ENCODE results near the gene ITGA2B. TPM values are rescaled to one million over a fixed set of nuclear protein-coding genes. Genes with fewer than 3 reads are reported as not detected.

Gene ITGA2B
- total and polyA plus RNA-seq, 8 donors, result 3.2 to 10.0 (median 8.0) TPM

DNA sequence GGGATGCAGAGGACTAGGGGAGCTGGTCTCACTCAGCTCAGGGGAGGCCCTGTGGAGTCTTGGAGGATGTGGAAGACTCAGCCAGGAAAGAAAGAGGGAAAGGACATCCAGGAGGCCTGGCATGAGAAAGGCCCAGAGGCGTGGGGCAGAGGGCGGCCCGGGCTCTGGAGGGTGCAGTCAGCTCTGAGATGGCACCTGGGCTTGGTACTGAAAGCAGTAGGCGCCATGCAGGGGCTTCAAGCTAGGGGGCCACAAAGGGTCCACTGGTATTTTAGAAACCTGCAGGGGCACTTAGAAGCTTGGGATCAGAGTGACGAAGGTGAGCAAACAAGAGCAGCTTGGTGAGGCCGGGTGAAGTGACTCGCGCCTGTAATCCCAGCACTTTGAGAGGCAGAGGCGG lies 31.4 kb downstream of the ITGA2B start:
- Histone ChIP-seq H3K27ac (no peak overlapping the region), H3K36me3 (peaks cover 0 to 5% of the 10 kb centered on the region in 2 donors), H3K9me3 (no peaks in the 10 kb centered on the region), H3K4me3 (no peak overlapping the region), H3K27me3 (peaks cover 0 to 40% of the 10 kb centered on the region in 2 donors), H3K4me1 (peaks cover 4 to 15% of the 10 kb centered on the region in 2 donors)
- TF ChIP-seq CTCF (IDR thresholded peaks at IDR 0.05), result no peak
- intact Hi-C loops (cut with DNase I), result no loop called here
- DNase-seq (peak in 1 of 4 donors; percentile 61), ATAC-seq (no peak)

DNA sequence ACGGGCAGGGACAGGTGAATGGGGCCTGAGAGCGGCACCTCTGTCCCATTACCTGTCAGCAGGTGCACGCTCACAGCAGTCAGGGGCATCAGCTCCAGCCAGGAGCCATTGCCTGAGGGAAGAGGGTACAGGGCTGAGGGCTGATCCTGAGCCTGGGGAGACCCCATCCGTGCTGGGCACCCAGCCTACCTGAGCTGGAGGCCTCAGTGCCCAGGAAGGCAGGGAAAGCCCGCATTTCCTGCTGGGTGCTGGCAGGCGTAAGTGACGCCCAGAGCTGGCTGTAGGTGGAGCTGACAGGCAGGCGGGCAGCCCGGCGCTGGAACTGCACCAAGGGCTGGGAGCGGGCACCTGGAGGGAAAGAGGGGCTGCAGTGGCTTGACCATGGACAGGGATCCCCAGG lies 33.2 kb downstream of the ITGA2B start:
- TF ChIP-seq CTCF (IDR thresholded peaks at IDR 0.05), result no peak
- no peak for ATAC-seq
- intact Hi-C loops (cut with DNase I), result no loop called here

DNA sequence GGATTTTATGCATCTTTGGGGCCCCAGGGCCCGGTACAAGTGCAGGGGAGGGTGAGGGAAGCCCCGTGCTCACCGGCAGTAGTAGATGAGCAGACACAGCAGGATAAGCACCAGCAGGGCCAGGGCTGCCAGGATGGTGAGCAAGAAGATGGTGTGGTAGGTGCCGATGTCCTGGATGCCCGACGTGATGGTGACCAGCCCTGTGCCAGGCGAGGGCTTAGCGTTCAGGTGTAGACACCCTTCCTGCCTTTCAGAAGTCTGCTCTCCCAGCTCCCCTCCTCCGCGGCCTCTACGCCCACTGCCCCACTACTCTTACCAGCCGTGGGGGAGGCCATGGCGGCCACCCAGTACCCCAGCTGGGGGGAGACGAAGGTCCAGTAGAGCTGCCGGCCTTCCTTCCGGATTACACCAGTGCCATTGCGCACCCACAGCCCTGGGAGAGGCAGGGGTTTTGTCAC lies 33.8 kb downstream of the ITGA2B start:
- TF ChIP-seq CTCF (IDR thresholded peaks at IDR 0.05), result no peak
- Histone ChIP-seq H3K36me3 (peaks cover 3 to 29% of the 10 kb centered on the region in 2 donors), H3K4me1 (peaks cover 0 to 8% of the 10 kb centered on the region in 2 donors), H3K4me3 (no peak overlapping the region), H3K27me3 (peaks cover 0 to 16% of the 10 kb centered on the region in 2 donors), H3K27ac (no peak overlapping the region), H3K9me3 (no peaks in the 10 kb centered on the region)
- ATAC-seq (no peak), DNase-seq (peak in 1 of 4 donors; percentile 57)
- intact Hi-C loops (cut with DNase I), result no loop called here

More for the DNA sequence above, 33.2 kb downstream of the ITGA2B start:
- no peak overlapping the region for H3K4me3 ChIP-seq
- no peaks in the 10 kb centered on the region for H3K9me3 ChIP-seq
- H3K36me3 ChIP-seq, result peaks cover 3 to 23% of the 10 kb centered on the region in 2 donors
- H3K4me1 ChIP-seq, result peaks cover 0 to 8% of the 10 kb centered on the region in 2 donors
- no peak overlapping the region for H3K27ac ChIP-seq
- DNase-seq, result no peak
- H3K27me3 ChIP-seq, result peaks cover 0 to 22% of the 10 kb centered on the region in 2 donors

- DNase-seq, result peak in 1 of 4 donors; percentile 22
- no peak overlapping the region for H3K27ac ChIP-seq
- intact Hi-C loops (cut with DNase I), result no loop called here
These were observed 34.6 kb downstream of the ITGA2B start for GRCh38 chr17:44354582-44355561.

More at GRCh38 chr17:44354582-44355561, 34.6 kb downstream of the ITGA2B start:
- H3K4me1 ChIP-seq, result peaks cover 0 to 11% of the 10 kb centered on the region in 2 donors
- TF ChIP-seq CTCF (IDR thresholded peaks at IDR 0.05), result peak in 1 of 2 donors; percentile 27
- H3K27me3 ChIP-seq, result peaks cover 0 to 14% of the 10 kb centered on the region in 2 donors
- ATAC-seq, result no peak
- no peaks in the 10 kb centered on the region for H3K9me3 ChIP-seq
- no peak overlapping the region for H3K4me3 ChIP-seq
- H3K36me3 ChIP-seq, result peaks cover 3 to 37% of the 10 kb centered on the region in 2 donors
